ENCODE data around the gene NAALADL2. TPM values are rescaled to one million over a fixed set of nuclear protein-coding genes. Genes with fewer than 3 reads are reported as not detected.

Gene NAALADL2
- total and polyA plus RNA-seq, 2 donors (not counting 1 experiment from before 2014, with no cell fraction given) = not detected

GRCh38 chr3:175068587-175068986 is 209.5 kb downstream of the NAALADL2 start:
- H3K27me3 ChIP-seq (replicated peaks in 1 of 4; ENCODE audit: control extremely low read depth in 1 of 4, control insufficient read depth in 3 of 4, insufficient read depth in 4 of 4, low read length in 3 of 4) = no peaks in the 10 kb centered on the region
- no peak for DNase-seq
- no CpG with 5 or more reads among the region's 3 CpGs for WGBS (ENCODE audit: insufficient coverage)
- no peak overlapping the region for H3K4me3 ChIP-seq (ENCODE audit: control extremely low read depth in 1 of 5, extremely low read depth in 1 of 5, insufficient read depth in 1 of 5, low read depth in 2 of 5, low read length in 4 of 5)
- H2AFZ ChIP-seq (ENCODE audit: insufficient read depth, low read depth, low read length, poor library complexity, severe bottlenecking) = no peak overlapping the region
- Mint-ChIP-seq H3K27me3 (no peaks in the 10 kb centered on the region), H3K9me3 (ENCODE audit: insufficient read depth) (peaks cover 2% of the 10 kb centered on the region), H3K4me3 (no peak overlapping the region), H3K4me1 (no peaks in the 10 kb centered on the region), H3K27ac (no peak overlapping the region)
- intact Hi-C loops (cut with micrococcal nuclease) = no loop called here
- no peaks in the 10 kb centered on the region for H3K79me2 ChIP-seq (ENCODE audit: control insufficient read depth, insufficient read depth, low read length)
- no peaks in the 10 kb centered on the region for H3K36me3 ChIP-seq (replicated peaks in 1 of 2; ENCODE audit: control extremely low read depth in 1 of 2, control insufficient read depth in 1 of 2, extremely low read depth in 1 of 2, insufficient read depth in 2 of 2, low read length in 1 of 2)
- H3K9ac ChIP-seq (ENCODE audit: low read length) = no peak overlapping the region
- H3K27ac ChIP-seq (ENCODE audit: low read length in 2 of 2) = no peak overlapping the region
- no peak for ATAC-seq (ENCODE audit: low read depth)
- CTCF ChIA-PET = no interaction called here
- H3K4me1 ChIP-seq (ENCODE audit: control insufficient read depth in 2 of 2, insufficient read depth in 2 of 2, low read length in 2 of 2) = no peaks in the 10 kb centered on the region
- TF ChIP-seq, protein P1, sequence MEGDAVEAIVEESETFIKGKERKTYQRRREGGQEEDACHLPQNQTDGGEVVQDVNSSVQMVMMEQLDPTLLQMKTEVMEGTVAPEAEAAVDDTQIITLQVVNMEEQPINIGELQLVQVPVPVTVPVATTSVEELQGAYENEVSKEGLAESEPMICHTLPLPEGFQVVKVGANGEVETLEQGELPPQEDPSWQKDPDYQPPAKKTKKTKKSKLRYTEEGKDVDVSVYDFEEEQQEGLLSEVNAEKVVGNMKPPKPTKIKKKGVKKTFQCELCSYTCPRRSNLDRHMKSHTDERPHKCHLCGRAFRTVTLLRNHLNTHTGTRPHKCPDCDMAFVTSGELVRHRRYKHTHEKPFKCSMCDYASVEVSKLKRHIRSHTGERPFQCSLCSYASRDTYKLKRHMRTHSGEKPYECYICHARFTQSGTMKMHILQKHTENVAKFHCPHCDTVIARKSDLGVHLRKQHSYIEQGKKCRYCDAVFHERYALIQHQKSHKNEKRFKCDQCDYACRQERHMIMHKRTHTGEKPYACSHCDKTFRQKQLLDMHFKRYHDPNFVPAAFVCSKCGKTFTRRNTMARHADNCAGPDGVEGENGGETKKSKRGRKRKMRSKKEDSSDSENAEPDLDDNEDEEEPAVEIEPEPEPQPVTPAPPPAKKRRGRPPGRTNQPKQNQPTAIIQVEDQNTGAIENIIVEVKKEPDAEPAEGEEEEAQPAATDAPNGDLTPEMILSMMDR (IDR thresholded peaks at IDR 0.05) = no peak
- no peak for TF ChIP-seq EZH2 (IDR thresholded peaks at IDR 0.05; ENCODE audit: borderline replicate concordance, insufficient read depth, low read depth, low read length, poor library complexity, severe bottlenecking)
- POLR2A ChIA-PET = no interaction called here
- H3K9me3 ChIP-seq (ENCODE audit: control extremely low read depth in 1 of 3, control insufficient read depth in 2 of 3, insufficient read depth in 1 of 3, low read length in 2 of 3) = no peaks in the 10 kb centered on the region
- H4K20me1 ChIP-seq (ENCODE audit: control insufficient read depth, insufficient read depth, low read length, poor library complexity, severe bottlenecking) = no peaks in the 10 kb centered on the region
- H3K4me2 ChIP-seq (replicated peaks; ENCODE audit: low read depth, low read length, poor library complexity, severe bottlenecking) = no peak overlapping the region

GRCh38 chr3:175070946-175071345 is 211.8 kb downstream of the NAALADL2 start:
- no peaks in the 10 kb centered on the region for H3K27me3 ChIP-seq (replicated peaks in 1 of 4; ENCODE audit: control extremely low read depth in 1 of 4, control insufficient read depth in 3 of 4, insufficient read depth in 4 of 4, low read length in 3 of 4)
- Mint-ChIP-seq H3K27ac (no peak overlapping the region), H3K9me3 (ENCODE audit: insufficient read depth) (peaks cover 2% of the 10 kb centered on the region), H3K4me3 (no peak overlapping the region), H3K4me1 (no peaks in the 10 kb centered on the region), H3K27me3 (no peaks in the 10 kb centered on the region)
- H3K9ac ChIP-seq (ENCODE audit: low read length) = no peak overlapping the region
- ChIA-PET POLR2A (no interaction called here), CTCF (no interaction called here)
- TF ChIP-seq, protein P1 (IDR thresholded peaks at IDR 0.05) = no peak
- no peak for TF ChIP-seq EZH2 (IDR thresholded peaks at IDR 0.05; ENCODE audit: borderline replicate concordance, insufficient read depth, low read depth, low read length, poor library complexity, severe bottlenecking)
- intact Hi-C loops (cut with micrococcal nuclease) = no loop called here
- no peak for DNase-seq
- no peaks in the 10 kb centered on the region for H3K36me3 ChIP-seq (replicated peaks in 1 of 2; ENCODE audit: control extremely low read depth in 1 of 2, control insufficient read depth in 1 of 2, extremely low read depth in 1 of 2, insufficient read depth in 2 of 2, low read length in 1 of 2)
- H3K4me1 ChIP-seq (ENCODE audit: control insufficient read depth in 2 of 2, insufficient read depth in 2 of 2, low read length in 2 of 2) = no peaks in the 10 kb centered on the region
- 100% methylated on average over 1 of the region's 3 CpGs for WGBS (ENCODE audit: insufficient coverage)
- no peaks in the 10 kb centered on the region for H4K20me1 ChIP-seq (ENCODE audit: control insufficient read depth, insufficient read depth, low read length, poor library complexity, severe bottlenecking)
- no peak overlapping the region for H3K4me3 ChIP-seq (ENCODE audit: control extremely low read depth in 1 of 5, extremely low read depth in 1 of 5, insufficient read depth in 1 of 5, low read depth in 2 of 5, low read length in 4 of 5)
- no peak overlapping the region for H3K27ac ChIP-seq (ENCODE audit: low read length in 2 of 2)
- H3K4me2 ChIP-seq (replicated peaks; ENCODE audit: low read depth, low read length, poor library complexity, severe bottlenecking) = no peak overlapping the region
- H3K79me2 ChIP-seq (ENCODE audit: control insufficient read depth, insufficient read depth, low read length) = no peaks in the 10 kb centered on the region
- H3K9me3 ChIP-seq (ENCODE audit: control extremely low read depth in 1 of 3, control insufficient read depth in 2 of 3, insufficient read depth in 1 of 3, low read length in 2 of 3) = no peaks in the 10 kb centered on the region
- no peak overlapping the region for H2AFZ ChIP-seq (ENCODE audit: insufficient read depth, low read depth, low read length, poor library complexity, severe bottlenecking)
- no peak for ATAC-seq (ENCODE audit: low read depth)

All from B cell (primary cell).